GM18867 (cell line): ENCODE data around the gene ING2.

Experiments used
- ATAC-seq: cut with Tn5 transposase; IDR thresholded peaks from one replicate; pipeline ENCODE4 v1.9.1; 2021; ENCODE audit warnings: mild to moderate bottlenecking, moderate library complexity; ENCODE audit not compliant: unreplicated experiment

The ING2 gene

DNA sequence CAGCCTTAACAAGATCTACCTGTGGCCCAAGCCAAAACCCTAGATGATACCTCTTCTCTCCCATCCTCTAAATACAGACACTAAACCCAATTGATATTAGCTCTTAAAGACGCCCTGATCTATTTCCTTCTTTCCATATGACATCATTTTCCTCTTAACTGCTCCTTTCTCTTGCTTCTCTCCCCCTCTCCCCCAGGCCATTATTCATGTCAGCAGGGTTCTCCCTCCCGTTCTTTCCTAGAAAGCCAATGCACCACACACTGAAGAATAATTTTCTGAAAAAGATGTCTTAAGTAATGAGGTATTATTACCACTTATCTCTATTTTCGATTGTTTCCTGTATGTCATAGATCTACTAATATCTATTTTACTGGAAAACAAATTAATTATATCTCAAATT is 9.7 kb upstream of the ING2 start:
- ATAC-seq = no peak

DNA sequence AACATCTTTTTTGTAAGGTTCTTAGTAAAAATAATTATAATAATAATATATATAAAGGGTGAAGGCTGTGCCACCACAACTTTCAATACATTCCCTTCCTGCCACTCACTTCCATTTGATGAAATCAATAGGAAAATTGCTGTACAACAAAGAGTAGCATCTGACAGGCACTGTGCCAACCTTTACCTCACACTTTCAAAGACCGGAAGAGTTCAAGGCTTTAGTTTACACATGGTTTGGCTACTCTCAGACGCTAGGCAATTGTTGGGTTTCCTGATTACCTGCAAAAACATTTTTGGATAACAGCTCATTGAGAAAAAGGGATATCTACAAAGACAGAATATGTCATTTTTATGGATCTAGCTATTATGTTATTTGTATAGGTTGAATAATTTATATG is 5.5 kb upstream of the ING2 start:
- no peak for ATAC-seq

DNA sequence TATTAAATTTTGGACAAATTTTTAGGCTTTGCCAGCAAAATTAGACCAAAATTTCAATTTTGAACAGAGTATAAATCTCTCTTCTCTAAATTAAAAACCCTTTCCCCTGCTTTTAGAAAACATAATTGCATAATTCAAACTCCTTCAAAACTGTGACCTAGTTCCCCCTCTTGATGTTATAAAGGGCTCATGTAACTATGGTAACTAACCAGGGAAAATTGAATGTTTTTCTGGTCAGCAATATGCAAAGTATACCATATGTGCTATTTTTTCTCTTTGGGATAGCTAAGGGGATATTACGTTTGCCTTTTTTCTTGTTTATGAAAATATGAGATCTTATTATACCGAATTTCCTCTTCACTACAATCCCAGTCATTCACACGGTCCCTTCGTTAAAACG is 5.1 kb upstream of the ING2 start:
- no peak for ATAC-seq

DNA sequence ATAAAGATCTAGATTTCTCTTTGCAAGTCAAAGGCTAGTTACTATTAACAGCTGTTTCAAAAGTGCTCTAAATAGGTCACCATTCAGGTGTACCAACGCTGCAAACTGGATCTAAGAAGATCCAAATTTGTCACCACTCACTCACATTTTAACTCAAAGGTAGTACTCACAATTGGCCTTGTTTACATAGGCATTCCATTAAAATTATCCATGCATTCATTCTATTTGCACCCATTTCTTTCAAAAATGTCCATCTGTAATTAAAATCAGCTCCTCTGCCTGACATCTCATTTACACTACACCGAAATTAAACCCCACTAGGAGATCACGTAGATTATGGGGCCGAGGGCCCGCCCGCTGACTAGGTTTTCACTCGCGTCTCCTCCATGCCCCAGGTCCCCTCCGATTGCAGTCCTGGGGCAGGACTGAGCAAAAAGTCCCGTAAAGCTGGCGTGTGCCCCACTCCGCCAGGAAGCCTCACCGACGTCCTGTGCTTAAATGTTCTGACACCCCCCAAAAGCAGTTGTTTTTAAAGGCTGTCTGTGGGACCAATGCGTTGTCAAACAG is 1.3 kb upstream of the ING2 start:
- ATAC-seq = peak; percentile 1

DNA sequence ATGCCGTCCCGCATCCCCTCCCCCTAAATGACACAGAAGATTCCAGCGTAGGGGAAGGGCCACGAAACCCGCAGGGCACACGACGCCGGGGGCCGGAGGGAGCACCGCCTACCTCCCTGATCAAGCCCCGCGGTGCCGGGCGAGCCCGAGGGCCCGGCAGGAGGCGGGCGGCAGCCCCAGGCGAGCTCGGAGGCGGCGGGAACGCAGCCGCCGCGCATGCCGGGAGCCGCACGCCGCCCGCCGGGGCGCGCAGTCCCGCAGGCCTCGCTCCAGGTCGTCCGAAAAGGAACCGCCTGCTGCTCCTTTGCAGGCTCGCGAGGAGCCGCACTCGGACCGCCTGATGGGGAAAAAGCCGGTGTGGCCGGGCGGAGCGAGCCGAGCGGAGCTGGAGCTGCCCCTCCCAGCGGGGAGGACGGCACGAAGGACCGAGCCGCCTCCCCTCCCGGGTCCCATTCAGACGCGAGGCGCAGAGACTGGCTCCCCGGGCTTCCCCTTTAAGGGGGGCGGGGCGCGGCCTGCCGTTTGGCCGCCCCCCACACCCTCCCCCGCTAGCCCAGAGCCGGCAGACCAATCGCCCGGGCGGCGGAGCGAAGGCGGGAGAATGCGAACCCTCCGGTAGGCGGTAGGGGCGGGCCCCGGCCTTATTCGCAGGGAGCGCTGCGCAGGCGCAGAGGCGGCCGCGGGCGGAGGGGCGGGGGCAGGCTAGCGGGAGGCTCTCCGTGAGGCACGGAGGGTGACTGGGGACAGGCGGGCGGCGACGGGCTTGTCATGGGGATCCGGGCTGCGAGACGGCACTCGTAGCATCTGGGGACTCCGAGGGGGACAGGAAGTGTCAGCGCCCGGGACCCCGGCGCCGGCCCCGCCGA is 561 bp upstream of the ING2 start:
- peak; percentile 72 for ATAC-seq

DNA sequence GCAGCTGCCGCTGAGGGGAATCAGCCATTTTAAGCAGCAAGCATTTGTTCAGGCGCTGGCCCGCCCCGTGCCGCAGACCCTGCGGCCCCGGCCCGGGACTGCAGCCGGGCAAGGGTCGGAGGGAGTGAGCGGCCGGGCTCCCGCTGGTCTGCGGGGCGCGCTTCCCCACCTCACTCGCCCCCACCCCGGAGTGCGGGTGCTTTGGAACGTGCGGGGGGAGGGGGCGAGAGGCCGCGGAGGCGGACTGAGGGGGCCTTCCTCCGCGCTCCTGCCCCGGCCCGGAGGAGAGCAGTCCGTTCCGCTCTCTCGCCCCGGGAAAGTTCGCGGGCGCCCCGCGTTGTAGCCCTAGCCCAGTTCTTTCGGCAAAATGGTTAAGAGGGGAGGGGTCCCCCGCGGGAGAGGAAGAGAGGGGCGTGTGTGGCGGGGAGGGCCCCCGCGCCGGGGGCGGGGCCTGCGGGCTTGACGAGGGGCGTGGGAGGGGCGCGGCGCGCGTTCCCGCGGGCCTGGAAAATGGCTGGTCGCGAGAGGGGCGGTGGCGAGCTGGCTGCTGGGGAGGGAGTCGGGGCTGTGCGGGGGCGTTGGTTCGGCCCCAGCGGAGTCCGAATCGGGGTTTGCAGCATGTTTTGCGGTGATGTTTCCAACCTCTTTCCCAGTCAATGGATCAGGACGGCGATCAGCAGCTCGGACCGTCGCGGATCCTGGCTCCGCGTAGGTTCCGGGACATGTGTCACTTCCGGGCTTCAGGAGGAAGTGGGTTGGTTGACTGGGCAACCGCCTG is 942 bp downstream of the ING2 start:
- ATAC-seq = peak; percentile 47

DNA sequence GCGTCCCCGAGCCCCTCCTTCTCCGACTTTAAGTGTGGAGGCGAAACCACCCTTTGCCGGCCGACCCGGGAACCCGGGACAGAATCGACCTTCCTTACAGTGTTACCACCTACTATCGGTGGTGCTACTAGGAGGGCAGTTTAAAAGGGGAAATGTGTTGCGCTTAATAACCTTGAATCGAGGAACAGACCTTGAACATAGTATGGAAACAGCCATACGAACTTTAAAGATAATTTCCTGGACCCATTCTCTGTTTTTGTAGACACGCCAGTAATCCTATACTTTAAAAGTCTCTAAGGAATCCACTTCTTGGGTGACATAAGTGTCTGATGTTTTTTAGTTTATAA is 1.5 kb downstream of the ING2 start:
- ATAC-seq = no peak

DNA sequence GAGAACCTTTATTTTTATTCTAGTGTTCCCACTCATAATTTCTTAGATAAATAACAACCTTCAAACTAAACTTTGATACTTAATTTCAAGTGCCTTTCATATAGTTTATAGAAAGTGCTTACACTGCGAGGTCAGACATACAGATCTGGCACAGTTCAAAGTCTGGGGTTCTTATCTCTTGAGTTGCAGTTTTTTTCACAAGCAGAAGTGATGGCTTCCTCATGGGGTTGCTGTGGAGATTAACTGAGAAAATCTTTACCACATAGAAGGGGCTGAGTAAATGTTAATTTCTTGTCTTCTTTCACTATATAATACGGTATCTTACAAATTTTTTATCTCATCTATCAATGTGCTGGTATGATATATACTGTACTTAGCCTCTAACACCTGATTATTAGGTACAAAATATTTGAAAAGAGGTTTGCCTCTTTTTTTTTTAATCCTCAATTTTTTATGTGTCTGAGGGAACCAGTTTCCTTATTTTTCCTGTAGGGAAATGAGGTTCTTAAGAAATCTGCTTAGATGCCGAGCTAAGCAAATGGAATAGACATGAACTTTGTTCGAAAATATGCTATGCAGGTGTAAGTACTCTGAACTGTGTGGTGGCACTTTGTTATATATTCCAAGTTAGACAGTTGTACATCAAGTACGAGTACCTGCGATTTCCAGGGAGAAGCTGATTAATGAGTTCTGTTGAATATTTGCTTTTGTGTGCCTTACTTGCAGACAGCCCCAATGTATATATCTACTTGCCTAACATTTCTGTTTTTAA is 3.3 kb downstream of the ING2 start:
- ATAC-seq = no peak

DNA sequence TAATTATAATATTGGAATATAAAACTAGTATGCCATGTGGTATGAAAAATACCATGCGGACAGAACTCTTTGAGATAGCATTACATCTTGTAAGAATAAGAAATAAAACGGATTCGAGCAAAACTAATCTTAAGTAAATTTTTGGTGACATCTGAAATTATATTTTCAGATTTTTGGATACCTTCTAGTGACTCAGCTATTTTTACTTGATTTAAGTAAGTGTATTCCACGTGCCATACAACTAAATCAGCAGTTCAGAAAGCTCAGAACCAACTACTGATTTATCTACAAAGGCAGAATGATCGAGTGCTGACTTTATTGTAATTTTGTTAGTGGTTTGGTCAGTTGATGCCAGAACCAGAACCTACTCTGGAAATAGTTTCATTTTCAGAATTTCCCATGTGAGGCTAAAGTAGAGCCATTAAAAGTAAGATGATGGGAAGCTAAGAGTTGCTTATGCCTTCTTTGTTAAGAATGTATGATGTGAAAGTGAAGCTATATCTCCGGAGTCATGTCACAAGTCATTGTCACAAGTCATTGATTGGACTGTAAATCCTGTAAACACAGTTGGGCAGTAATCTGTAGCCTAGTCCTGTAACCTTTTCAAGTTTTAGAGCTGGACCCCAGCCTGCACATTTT is 4.0 kb downstream of the ING2 start:
- ATAC-seq = no peak

DNA sequence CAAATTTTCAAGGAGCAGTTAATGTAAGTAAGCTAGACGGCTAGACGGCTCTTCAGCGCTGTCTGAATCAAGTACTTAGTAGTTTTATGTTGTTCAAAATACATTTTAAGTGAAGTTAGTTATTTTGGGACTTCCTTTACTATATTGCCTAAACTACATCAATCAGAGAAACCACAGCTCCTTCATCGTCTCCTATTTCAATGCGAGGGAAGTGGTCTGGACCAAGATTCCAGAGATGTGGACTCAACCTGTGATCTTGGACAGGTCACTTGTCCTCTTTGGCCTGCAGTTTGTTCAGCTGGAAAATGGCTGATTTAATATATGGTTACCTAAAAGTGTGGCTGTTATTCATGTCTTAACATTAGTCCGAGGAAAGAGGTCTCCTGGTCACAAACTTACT is 10.6 kb downstream of the ING2 start:
- no peak for ATAC-seq

DNA sequence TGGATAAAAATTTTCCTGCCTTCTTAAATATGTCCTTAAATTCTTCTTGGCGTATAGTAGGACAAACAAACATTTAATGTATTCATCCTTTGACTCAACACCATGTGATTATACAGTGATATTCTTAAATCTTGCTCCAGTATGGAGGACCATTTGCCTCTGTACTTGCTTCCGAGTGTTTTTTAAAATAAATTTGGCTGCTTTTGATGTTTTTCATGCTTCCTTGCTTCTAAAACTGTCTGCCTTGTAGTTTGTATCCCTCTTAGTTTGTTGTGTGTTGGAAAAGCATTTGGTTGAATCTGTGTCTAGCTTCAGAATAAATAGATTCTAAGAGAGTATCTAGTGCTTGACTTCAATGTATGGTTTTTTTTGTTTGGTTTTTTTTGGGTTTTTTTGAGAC is 12.3 kb downstream of the ING2 start:
- no peak for ATAC-seq

DNA sequence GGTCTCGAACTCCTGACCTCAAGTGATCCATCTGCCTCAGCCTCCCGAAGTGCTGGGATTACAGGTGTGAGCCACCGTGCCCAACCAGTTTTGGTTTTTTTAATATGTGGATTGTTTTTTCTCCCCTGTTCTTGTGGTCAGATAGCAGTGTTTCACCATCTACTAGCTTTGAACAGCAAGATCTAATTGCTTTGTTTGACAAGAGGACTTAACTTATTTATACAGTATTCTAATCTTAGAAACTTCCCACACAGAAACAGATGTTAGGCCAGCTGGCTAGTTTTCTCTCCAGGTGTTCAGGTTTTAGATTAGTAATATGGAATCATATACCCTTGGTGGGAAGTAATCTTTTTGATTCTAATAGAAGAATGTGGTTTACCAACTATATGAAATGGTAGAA is 12.9 kb downstream of the ING2 start:
- no peak for ATAC-seq

DNA sequence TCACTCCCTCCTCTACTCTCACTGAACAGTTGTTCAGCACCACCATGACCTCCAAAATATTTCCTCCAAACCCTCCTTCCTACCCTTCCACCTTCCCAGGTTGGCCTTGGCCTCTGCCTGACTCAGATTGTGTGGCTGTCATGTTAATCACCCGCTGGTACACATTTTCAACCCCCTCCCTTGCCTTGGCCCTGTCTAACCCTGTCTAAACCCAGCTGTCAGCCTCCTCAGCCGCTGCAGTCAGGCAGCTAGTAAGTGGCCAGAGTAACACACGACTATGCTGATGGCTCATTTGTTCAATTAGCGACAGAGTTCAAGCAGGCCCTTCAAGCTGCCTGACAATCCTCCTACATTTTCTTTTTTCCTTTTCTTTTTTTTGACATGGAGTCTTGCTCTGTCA is 18.0 kb downstream of the ING2 start:
- ATAC-seq = no peak

DNA sequence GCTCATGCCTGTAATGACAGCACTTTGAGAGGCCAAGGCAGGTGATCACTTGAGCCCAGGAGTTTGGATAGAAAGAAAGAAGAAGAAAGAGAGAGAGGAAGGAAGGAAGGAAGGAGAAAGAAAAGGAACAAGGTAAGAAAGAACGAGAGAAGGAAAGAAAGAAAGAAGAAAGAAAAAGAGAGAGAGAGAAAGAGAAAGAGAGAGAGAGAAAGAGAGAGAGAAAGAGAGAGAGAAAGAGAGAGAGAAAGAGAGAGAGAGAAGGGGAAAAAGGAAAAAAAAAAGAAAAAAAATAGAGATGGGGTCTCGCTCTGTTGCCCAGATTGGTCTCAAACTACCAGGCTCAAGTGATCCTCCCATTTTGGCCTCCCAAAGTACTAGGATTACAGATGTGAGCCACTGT is 22.5 kb downstream of the ING2 start:
- ATAC-seq = no peak

DNA sequence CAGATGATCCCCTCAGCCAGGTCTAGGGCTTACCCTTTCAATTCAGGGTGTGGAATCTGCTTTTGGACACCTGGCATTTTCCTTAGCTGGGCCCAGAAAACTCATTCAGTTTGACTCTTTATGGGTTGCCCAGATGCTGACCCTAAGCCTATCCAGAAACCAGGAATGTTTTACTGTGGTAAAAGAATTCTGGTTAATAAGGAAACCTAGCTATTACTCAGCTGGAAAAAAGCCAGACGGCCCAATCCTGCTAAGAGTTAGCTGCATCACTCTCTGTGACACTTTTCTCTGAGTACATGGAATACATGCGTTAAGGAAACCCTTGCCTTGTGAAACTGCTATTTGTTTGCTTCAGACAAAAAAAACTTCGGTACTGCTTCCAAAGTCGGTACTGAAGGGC is 28.0 kb downstream of the ING2 start:
- no peak for ATAC-seq

DNA sequence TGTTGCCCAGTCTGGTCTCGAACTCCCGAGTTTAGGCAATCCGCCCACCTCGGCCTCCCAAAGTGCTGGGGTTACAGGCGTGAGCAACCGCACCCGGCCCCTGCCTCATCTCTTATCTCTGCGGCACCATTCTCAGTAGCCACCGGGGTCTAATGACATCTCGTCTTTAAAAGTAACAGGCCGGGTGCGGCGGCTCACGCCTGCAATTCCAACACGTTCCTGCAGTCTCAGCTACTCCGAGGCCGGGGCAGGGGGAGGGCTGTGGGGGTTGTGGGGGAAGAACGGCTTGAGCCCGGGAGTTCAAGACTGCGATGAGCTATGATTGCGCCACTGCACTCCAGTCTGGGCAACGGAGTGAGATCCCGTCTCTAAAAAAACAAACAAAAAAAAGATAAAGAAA is 28.8 kb downstream of the ING2 start:
- no peak for ATAC-seq

DNA sequence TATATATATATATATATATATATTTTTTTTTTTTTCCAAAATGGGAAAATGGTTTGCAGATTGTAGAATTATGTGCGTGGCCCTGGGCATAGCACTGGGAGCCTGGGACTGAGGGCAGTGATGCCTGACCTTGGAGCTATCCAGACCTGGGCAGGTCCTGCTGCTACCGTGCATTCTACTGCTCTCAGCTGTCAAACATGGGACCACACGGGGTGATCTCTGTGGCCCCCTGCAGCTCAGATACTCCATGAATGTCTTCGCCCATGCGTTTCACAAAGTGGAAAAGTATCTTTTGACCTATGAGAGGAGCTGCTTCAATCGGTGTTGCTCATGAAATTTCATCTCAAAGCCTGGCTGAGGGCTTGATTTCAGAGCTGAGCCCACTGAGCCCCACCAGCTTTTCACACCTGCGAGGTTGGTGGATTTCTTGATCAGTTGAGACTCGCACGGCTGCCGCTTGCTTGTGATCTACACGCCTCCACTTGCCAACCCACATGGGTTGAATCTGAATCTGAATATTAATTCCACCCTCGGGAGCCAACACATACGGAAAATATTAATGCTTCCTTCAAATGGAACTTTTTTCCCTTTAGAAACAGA is 35.7 kb downstream of the ING2 start:
- no peak for ATAC-seq

DNA sequence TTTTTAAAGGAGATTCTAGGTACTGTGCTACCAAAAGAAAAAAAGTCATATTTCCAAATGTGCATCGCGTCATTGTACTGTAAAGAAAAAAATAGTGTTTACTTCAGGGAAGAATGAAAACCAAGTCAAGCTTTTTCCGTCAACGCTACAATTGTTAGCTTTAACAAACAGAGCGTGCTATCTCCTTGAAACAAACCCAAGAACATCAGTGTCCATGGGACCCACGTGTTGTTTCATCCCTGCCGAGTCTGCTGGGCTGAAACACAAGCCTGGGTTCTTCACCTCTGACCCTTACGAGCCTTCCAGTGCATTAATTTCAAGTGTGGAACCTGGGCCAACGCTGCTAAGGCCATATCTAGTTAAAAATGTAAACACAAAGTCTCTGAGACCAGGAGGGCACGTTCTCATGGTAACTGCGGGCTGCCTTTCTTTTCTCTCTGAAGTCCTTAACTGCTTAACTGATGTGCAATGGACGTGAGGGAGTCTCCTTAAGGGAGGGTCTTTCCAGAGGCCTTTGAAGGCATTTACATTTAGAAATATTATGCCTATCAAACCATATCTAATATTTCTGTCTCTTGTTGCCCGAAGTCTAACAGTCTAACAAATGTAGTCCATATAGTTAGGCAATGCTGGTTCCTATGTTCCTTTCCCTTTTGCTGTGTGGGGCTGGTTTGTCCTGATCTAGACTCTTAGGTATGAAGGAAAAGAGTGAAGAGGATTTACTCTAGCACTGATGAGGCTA is 36.3 kb downstream of the ING2 start:
- no peak for ATAC-seq

DNA sequence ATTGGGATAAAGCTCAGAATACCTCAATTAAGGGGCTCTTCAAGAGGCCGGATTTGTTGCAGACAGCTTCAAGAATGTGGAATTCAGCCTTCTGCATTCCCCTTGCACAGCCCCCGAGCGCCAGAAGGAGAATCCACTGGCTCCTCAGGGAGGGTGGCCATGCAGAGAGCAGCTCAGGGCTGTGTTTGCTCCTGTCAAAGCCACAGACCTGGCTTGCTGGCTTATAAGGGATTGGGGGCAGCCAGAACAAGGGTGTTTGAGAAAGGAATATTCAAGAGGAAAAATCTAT is 36.8 kb downstream of the ING2 start:
- ATAC-seq = no peak

DNA sequence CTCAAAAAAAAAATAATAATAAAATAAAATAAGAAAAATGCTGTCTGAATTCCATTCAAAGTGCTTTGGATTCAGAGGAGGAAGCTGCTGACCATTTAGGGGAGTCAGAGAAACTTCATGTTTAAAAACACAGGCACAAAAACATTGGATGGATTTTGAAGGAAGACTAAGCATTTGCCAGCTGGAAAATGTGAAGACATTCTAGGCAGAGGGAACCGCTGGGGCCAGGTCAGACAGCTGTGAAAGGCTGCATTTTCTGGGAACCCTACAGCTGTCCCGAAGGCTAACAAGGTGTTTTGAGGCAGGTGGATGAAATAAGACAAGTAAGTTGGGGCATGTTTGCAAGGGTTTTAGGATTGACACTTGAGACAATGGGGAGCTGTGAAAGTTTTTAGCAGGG is 38.6 kb downstream of the ING2 start:
- no peak for ATAC-seq
